GM12874 (cell line): Measurements from ENCODE around the gene ARSB.

ENCODE experiments used
- TF ChIP-seq, protein P1 (sequence below): IDR thresholded peaks from 2 replicates; pipeline ENCODE4 v1.5.1; 2011; ENCODE audit warnings: low read depth, mild to moderate bottlenecking, control low read depth, low read length, moderate library complexity; ENCODE audit not compliant: insufficient read depth

The ARSB gene

DNA sequence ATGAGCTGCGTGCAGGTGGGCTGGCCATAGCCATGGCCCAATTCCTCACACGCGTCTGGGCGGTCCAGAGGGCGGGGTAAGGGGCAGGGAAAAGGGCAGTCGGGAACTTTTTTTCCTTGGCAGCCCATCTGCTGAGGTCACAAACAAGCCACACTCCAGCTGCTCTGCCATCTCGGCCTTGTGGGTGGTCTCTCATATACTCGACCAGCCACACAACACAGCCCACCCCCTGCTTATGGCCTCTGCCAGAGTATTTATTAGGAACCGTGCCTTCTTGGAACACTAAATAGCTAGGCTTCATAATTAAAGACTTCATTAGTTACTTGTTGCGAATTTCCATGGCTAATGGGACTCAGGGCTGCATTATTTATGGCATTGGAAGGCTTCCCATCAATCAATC lies 238.1 kb downstream of the ARSB start:
- TF ChIP-seq, protein P1, sequence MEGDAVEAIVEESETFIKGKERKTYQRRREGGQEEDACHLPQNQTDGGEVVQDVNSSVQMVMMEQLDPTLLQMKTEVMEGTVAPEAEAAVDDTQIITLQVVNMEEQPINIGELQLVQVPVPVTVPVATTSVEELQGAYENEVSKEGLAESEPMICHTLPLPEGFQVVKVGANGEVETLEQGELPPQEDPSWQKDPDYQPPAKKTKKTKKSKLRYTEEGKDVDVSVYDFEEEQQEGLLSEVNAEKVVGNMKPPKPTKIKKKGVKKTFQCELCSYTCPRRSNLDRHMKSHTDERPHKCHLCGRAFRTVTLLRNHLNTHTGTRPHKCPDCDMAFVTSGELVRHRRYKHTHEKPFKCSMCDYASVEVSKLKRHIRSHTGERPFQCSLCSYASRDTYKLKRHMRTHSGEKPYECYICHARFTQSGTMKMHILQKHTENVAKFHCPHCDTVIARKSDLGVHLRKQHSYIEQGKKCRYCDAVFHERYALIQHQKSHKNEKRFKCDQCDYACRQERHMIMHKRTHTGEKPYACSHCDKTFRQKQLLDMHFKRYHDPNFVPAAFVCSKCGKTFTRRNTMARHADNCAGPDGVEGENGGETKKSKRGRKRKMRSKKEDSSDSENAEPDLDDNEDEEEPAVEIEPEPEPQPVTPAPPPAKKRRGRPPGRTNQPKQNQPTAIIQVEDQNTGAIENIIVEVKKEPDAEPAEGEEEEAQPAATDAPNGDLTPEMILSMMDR, result no peak

DNA sequence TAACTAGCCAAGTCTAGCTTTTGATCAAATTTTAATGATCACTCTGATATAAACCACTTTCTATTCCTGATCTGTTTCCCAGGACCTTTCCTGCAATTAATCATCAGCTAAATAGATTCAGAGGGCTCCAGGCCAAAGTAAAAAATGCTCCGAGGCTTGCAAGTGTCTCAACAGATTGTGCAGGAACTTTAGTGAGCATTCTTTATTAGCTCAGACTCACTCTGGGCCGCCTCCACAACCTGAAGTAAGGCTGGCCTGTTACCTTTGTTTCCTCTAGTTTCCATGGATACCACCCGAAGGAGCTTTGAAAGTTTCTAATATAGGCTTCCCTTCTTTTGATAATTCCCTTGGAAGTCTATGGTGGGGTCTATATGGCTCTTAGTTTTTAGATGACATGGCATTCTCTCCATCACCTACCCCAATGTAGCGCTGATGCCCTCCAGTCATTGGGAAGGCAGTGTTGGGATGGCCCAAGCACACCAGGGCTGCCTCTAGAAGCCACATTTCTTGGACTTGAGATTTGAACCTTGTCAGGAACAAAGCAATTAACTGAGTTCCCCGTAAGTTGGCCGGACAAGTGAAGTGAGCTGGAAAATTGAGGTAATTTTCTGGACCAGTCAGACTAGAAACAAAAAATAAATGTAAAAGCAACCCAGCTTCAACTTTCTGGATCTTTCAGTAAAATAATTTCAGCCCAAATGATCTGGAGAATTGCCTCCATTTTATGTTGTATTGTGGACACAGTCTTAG lies 238.9 kb downstream of the ARSB start:
- TF ChIP-seq, protein P1, result no peak

DNA sequence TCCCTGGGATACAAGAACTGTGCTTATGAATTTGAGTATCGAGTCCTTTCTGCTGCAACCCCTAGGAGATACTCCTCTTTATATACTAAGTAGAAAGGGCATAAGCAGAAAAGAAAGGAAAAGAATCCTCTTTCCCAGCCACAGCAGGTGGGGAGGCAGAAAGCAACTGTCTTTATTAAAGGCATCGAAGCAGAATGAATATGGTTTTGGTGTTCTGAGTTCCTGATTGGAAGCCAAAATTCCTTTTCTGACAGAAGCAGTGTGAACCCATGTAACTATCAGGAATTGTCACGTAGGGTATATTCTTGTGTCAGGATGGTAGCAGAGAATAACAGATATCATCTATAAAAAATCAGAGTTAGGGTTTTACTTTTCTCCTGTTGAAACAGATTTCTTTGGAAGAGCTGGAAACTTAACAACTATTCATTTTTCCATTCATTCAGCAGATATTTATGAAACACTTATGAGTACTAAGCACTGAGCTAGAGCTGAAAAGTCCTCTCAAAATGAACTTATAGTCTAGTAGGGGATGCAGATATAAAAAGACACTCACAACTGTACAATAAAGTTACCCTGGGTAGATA lies 240.1 kb downstream of the ARSB start:
- TF ChIP-seq, protein P1, result no peak

DNA sequence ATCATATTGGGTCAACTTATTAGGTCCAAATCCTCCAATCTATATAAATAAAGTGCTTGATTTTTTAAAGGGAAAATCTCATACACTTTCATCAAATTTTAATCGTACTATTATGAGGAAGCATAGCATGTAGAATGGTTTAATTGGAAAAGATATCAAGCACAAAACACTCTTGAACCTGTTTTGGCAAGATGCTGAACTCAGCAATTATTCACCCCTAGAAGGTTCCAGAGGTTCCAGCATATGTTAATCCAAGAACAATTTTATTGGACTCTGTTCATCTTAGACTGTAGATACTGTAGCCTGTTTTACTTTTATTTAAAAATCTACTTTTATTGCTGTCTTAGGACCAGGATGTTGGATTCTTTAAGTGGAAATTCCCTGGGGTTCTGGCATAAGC lies 244.1 kb downstream of the ARSB start:
- TF ChIP-seq, protein P1, result no peak

DNA sequence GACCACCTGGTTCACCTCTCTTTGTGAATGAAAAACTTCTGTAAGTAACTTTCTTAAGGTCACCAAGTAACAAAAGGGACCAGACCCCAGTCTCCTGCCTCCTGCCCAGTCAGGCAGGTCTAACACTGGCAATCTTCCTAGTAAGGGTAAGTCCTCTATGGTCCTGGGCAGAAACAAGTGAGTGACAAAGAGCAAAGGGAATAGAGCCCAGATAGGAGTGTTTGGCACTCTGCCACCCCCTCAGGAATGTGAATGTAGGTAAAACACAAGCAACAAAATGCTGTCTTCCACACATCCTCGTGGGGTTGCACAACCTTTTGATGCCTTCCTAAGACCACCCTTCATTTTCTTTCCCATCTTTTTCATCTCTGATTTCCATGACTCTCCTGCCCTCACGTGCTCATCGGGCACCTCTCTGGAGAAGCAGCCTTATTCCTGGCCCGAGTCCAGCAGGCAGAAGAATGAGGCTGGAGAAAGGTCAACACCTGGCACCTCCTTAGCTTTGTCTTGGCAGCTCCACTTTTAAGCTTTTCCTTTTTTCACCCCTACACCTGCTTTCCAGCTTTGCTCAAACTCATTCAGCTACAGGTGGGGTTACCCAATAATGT lies 246.3 kb downstream of the ARSB start:
- TF ChIP-seq, protein P1, result no peak

DNA sequence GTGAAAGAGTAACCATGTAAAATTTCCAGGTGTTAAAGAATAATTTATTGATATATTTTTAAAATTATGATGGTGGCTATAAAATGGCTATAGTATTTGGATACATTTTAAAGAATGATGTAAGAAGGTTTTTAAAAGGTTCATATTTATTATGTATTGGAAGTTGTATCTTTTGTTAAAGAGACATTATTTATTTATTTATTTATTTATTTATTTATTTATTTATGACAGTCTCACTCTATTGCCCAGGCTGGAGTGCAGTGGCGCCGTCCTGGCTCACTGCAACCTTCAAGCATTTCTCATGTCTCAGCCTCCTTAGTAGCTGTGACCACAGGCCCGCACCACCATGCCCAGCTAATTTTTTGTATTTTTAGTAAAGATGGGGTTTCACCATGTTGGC lies 247.0 kb downstream of the ARSB start:
- TF ChIP-seq, protein P1, result no peak

DNA sequence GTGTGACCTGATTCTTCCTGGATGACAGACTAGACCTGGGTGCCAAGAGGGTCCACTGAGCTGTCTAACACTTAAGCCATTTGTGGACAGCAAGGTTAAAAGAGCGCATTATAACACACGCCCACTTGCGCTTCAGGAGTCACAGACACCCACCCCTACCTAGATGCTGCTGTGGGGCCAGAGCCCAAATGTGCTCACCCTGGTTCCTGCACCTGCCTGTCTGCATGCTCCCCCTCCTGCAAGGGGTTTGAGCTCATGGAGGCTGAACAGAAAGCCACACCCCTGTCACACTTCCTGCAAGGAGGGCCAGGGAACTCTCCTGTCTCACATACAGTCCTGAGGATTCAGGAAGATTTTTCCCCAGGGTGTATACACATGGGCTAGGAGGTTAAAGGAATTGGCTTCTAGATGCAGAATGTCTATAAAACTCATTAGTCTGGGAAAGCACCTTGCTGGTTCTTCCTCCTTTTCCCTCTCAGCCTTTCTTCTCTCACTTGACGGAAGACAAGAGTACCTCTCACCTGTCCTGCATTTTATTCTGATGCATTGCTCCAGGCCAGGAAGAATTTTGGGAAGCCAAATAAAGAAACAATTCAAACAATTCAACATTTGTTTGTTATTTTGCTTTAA lies 249.2 kb downstream of the ARSB start:
- TF ChIP-seq, protein P1, result no peak
